ENCODE data around the gene LAD1.

DNA sequence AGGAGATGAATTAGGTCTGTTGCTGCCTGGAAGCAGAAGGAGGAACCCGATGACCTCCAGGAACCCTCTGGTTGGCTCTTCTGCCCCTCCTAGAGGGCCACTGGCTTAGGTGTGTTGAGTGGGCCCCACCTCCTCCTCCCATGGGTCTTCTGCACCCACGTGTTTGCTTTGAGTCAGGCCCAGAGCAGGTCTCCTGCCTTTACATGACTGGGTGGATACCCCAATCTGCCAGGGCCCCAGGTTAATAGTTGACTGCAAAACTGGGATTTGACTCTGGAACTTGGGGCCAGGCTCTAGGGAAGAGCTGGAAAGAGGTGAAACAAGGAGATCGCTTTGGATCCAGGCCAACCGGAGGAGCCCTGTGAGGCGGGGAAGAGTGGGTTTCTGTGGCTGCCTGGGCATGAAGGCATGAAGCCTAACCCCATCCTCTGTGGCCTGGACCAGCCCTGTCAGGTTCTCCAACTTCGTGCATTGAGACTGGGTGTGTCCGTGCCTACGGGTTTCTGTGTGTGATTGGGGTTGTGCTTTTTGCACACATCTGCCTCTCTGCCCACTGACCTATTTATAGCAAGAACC is 7.8 kb upstream of the LAD1 start:
- TF ChIP-seq HDGF (IDR thresholded peaks at IDR 0.05; ENCODE audit: borderline replicate concordance) (no peak), BHLHE40 (IDR thresholded peaks at IDR 0.05; ENCODE audit: borderline replicate concordance) (no peak), CTBP1 (IDR thresholded peaks at IDR 0.05; ENCODE audit: borderline replicate concordance) (no peak), SUZ12 (IDR thresholded peaks at IDR 0.05) (no peak), L3MBTL2 (conservative IDR thresholded peaks at IDR 0.05) (no peak), ELF4 (IDR thresholded peaks at IDR 0.05) (no peak), TARDBP (IDR thresholded peaks at IDR 0.05) (no peak), SP1 (IDR thresholded peaks at IDR 0.05) (no peak), LEF1 (IDR thresholded peaks at IDR 0.05; ENCODE audit: borderline replicate concordance) (no peak), FOXK2 (IDR thresholded peaks at IDR 0.05) (no peak)

Data from HEK293T (cell line).